Renal cortex interstitium (tissue), 15 donors: ENCODE measurements around the gene EN1. TPM values are rescaled to one million over a fixed set of nuclear protein-coding genes. Genes with fewer than 3 reads are reported as not detected.

Experiments used
- DNase-seq, 11 donors: peaks; one replicate each; pipeline ENCODE4 v3.0.0-alpha.2; 2013; ENCODE audit warnings: low read depth in 9 of 11, low spot score in 4 of 11; ENCODE audit errors: extremely low read depth in 1 of 11
- long read RNA-seq, 16 experiments: transcript quantifications; one replicate each; lab custom pipeline, GENCODE V29; 2026
- polyA plus RNA-seq, 3 donors: library from polyadenylated mRNA; unstranded; fragments of 120-200 nt; gene quantifications; one replicate each; pipeline ENCODE4 v1.2.1, GENCODE V29; 2013; ENCODE audit not compliant: insufficient read length in 3 of 3

EN1 gene
- polyA plus RNA-seq: not detected
- long read RNA-seq, donor 1: 0 reads
- long read RNA-seq, donor 2: 0 reads
- long read RNA-seq, donor 3: 0 reads
- long read RNA-seq, donor 4: 0 reads
- long read RNA-seq, donor 5: 0 reads
- long read RNA-seq, donor 6: 0 reads
- long read RNA-seq, donor 7: 0 reads
- long read RNA-seq, donor 8: 0 reads
- long read RNA-seq, donor 9: 0 reads
- long read RNA-seq, donor 10: 0 reads
- long read RNA-seq, donor 11: 0 reads
- long read RNA-seq, donor 12: 0 reads
- long read RNA-seq, donor 13: 0 reads
- long read RNA-seq, donor 14: 0 reads
- long read RNA-seq, donor 15: 0 reads
- long read RNA-seq, donor 16: 0 reads

DNA sequence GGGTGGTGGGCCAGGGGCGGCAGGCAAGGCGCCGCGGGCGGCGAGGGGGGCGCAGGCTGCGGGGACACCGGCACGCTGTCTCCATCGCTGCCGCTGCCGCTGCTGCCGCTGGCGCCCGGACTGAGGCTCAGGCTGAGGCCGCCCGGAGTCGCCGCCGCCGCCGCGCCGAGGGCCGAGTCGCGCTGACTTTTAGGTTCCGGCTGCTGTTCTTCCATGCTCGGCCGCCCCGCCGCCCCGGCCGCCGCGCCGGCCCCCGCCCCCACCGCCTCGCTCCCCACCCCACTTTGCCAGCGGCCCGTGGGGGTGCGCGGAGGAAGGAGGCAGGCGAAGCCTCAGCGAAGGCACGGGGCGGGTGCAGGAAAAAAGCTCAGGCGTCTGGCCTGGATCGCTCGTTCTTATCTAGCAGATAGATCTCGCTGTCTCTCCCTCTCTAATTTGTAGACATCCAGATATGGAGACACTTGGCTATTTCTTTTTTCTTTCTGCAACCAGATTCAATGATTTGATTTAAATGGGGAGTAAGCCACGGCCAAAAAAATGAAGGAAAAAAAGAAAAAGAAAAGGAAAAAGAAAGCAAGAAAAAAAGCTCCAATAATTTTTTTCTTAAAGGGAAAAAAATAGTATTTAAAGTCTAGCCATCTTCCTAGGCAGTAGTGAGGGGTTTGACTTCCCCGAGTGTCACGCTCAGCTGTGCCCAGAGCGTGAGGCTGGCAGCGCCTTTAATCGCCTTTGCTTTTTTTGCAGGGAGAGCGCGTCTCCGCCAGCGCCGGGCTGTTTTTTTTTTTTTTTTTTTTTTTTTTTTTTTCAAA lies at the start of gene EN1:
TSS of gene EN1 (minus strand) at position 696 of the 809 bp plus-strand sequence. CDS start at position 215, 481 bp downstream.
- DNase-seq: no peak

DNA sequence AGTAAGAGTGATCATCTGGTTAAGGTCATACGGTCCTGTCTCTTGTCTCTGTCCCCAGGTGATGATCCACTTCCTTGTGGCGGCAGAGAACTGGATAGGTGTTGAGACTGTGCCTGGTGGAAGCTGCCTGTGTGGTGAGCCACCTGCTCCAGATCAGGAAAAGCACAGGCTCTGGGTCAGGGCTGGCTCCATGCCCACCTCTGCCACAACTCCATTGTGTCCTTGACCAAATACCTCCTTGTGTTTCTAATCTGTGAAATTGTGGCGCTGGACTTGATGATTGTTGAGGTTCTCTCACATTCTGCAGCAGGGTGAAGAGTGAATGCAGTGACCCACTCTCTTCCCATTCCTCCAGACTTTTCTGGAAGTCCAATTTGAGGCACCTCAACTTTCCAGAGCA lies 45.7 kb upstream of the EN1 start:
- DNase-seq: no peak

DNA sequence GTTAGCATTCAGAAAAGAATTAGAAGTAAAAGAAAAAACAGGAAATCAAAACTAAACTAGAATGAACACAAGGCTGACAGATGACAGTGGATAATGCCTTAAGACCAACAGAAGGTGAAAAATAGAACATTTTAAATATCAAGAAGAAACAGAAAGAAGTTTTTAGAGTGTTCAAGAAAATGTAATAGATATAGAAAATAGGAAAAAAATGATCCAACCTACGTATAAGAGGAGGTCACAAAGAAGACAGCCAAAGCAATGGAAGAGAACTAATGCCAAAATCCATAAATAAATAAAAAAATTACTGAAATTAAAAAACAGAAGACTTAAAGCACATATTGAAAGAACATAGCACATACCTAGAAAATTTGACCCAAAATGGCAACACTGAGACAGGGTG lies 42.5 kb upstream of the EN1 start:
- no peak for DNase-seq

DNA sequence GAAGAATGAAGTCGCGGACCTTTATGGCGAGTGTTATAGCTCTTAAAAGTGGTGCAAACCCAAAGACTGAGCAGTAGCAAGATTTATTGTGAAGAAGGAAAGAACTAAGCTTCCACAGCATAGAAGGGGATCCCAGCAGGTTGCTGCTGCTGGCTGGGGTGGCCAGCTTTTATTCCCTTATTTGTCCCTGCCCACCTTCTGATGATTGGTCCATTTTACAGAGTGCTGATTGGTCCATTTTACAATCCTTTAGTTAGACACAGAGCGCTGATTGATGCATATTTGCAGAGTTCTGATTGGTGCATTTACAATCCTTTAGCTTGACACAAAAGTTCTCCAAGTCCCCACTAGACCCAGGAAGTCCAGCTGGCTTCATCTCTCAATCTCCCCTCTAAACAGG lies 36.3 kb upstream of the EN1 start:
- DNase-seq: no peak

DNA sequence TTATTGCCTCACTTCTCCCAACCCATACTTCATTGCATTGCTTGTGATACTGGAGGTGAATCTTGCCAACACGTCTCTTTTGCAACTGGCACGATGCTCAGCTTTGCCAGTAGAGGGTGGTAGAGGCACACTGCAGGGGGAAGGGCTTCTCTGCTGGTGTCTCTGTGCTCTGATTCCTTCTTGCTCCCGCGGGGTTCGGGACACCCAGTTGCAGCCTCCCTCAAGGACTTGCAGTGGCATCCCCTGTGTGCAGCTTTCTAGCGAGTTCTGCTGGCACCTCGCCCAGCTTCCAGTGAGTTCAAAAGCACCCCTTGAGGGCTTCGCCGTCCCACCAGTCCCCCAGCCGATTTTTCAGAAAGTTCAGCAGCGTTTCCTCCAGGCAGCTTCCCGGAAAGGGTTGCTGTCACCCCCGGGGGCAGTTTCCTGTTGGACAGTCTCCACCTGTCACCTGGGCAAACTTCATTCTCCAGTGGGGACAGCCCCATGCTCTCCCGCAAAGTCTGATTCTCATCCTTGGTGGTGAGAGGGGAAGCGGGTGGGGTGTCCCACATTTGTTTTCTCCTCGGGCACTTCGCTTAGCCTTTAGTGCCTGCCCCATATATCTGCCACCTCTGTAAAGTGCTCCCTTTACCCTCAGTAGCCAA lies 35.4 kb upstream of the EN1 start:
- peak in 5 of 11 donors; percentile 13 to 31 (median 24) for DNase-seq

DNA sequence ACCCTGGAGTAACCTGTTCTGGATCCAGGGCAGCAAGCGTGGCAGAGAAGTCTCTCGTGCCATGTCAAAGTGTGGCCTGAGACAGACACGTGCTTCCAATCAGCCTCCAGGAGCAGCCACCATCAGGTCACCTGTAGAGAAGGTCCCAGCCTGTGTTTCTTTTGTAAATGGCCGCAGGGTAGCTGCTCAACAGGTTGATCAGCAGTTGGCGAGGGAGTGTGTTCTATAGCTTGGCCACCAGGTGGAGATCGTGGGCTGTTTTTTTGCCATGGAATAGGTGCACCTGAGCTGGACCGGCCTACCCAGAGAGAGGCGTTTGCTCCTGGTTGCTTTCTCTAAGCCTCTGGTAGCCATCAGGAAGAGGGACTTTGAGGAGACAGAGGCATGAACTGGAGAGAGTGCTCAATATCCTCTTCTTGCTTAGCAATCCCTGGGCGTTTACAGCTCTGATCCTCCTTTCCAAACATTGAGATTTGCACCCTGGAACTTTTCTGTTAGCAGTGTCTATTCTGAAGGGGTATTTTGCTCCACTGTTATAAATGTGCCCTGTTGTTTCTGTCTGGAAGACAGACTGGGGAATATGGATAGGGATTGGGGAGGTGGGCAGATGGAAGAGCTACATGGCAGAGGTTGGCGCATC lies 34.2 kb upstream of the EN1 start:
- peak in 8 of 11 donors; percentile 28 to 48 (median 36) for DNase-seq

DNA sequence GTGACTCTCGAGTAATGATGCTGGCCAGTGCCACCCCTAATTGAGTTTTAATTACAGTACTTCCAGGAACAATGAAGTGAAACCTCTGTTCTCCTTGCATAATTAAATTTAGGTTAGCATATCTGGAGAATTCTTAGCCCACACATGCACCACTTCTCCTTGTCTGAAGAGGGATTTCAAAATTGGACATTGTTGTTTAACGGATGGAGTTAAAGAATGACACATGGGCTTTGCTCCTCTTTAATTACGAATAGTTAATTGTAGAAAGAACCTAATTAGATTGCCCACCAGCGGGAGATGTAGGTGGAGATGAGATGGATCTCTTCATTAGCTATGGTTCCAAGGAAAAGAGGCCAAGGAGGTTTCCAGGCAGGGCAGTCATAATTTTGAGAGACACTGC lies 33.1 kb upstream of the EN1 start:
- DNase-seq: no peak

DNA sequence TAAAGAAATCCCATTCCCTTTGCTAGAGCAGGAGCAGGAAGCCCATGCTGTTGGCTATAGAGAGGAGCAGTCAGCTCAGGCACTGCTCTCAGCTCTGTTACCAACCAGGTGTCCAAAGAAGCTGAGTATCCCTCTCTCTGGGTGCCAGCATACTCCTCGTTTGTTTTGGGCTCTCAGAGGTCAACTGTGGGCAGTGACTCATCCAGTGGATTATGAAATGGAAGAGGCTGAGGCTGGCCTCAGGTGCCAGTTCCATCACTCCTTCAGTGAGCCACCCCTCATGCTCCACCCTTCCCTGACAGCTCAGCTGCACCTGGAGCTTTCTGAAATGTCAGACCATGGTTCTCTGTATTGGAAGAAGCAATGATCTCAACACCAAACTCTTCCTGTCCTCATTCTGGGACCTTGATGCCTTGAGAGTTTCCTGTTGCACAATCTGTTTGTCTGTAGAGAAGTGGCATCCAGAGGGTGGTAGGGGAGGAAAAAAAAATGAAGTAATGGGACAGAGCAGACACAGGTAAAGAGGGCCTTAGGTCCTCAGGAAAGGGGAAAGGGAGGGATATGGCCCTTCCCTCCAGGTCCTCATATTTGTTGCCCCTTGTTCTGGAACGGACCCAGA lies 31.2 kb upstream of the EN1 start:
- no peak for DNase-seq

DNA sequence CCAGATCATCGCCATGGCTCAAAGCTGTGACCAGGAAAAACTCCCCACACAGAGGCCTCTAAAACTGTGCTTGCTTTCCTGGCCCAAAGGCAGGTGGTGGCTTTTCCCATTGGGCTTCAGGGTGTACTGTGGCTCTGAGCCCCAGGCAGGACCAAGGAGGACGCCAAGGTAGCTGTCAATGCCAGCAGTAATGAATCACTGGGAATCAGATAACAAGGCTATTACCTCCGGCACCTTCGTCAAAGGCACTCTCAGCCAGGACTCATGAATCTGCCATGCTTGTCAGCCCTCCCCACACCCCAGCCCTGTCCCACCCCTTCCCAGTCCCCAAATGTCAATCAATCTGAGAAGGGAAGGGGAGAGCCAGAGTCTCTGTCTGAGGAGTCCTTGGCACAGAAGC lies 27.9 kb upstream of the EN1 start:
- no peak for DNase-seq

DNA sequence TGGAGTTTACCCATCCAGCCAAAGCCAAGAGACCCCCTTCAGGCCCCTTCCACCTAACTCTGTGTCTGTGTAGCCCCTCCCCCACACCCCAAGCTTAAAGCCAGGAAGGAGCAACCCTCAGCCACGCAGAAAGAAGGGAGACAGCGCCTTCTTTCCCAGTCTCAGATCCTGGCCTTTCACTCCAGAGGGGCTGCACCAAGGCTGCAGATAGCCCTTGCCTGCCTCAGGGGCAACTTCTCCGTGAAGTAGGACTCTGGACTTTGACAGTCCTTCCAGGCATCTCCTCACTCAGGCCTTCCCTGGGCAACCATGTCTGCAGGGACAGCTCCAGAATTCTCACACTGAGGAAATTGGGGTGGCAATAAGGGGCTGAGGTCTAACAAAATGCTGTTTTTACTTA lies 26.9 kb upstream of the EN1 start:
- no peak for DNase-seq

DNA sequence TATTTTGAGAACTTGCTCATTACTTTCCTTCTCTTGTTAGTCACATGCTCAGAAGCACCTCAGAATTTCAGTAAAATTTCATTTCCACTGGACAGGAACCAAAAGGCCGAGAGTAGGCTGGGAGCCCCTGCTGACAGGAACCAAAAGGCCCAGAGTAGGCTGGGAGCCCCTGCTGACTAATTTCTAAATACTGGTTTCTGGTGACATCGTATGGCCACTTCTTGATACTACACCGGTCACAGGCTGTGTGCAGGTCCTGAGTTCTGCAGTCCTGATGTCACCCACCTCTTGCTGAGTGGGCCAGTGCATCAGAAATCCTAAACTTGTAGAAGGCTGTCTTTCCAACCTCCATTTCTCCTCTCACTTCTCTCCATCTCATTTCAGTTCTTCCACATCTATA lies 17.7 kb upstream of the EN1 start:
- DNase-seq: peak in 1 of 11 donors; percentile 44

DNA sequence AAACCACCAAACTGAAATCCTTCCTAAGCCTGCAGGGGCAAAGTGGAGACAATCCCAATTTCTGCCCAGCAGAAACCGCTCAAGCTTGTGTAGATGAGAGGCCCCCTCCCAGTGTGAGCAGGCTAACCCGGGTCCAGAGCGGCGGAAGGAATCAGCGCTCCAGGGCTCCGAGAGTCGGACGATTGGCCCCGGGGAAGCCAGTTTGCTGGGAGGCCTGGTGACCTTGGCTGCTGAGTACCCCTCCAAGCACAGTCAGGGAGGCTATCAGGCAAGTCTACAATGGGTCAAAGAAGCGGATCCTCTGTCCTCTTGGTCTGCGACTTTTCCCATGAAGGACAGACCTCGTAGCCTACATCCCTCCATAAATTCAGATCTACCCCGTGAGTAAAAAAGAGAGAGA lies 16.8 kb upstream of the EN1 start:
- DNase-seq: no peak

DNA sequence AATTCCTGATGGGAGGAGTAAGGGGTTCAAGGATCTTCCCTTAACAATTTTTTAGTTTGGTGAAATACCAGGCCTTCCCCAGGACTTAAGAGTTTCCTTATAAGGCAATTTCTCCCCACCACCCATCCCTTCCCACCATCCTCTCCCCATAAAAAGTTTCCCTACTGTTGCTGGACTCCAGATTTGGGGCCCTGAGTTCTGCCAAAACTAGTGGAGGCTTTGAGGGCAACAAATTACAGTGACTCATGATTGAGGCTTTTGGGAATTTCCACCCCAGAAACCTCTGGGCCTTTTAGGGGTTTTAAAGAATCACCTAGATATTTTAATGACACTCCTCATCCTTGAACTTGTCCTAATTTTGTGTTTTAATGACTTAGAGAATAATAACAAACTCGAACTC lies 14.3 kb upstream of the EN1 start:
- no peak for DNase-seq

DNA sequence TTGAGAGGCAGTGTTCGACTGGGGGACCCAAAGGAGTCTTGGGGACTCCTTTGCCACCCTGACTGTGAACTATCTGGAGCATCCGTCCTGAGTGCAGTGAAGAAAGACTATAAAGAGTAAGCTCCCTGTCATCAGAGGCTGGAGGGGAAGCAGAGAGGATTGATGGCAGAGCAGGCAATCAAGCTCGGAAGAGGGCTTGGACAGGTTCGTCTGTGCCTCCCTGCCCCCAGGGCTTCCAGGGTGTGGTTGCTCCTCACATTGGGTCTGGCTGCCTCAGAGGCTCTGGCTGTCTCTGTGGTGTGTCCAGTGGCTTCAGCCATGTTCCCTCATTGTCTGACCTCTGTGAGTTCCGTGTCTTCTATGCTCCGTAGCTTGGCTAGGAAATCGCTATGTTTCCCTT lies 13.8 kb upstream of the EN1 start:
- no peak for DNase-seq

DNA sequence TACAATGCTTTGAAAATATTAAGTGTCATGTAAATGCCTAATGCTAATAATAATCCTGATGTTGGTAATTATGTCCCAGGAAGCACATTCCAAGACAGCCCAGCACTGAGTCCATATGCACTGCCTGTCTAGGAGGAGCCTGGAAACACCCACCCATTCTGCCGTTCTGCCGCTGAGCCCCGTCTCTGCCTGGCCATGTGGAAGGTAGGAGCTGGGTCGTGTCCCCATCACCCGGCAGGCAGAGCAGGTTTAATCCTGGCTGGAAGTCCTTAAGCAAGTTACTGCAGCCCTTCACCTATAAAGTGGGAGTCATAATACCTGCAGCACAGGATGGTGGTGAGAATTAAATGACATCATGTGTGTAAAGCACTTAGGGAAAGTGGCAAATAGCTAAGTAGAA lies 13.1 kb upstream of the EN1 start:
- DNase-seq: no peak

DNA sequence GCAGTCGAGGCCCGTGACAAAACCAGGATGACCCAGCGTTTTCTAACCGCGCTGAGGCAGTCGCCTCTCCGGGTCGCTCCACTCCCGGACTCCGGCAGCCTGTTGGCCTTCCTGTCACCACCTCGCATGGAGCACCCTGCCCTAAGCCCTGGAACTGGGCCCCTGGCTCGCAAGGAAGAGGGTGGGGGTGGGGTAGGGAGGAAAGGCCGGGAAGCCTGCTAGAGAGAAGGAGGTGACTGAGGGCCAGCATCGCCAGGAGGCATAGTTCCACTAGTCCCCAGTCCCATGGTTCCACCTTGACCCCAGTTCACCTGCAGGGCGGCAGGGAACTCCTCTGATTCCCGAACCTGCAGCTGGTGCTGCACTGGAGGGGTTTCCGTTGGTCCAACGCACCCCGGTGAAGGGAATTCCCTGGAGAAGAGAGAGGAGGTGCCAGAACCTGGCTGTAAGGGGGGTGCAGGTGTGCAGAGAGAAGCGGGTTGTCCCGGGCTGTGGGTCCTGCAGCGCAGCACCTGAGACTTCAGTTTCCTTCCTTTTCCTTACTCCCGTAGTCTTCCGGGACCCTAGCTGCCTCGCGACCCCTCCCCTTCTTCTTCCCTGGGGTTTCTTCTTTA lies 11.8 kb upstream of the EN1 start:
- DNase-seq: no peak

DNA sequence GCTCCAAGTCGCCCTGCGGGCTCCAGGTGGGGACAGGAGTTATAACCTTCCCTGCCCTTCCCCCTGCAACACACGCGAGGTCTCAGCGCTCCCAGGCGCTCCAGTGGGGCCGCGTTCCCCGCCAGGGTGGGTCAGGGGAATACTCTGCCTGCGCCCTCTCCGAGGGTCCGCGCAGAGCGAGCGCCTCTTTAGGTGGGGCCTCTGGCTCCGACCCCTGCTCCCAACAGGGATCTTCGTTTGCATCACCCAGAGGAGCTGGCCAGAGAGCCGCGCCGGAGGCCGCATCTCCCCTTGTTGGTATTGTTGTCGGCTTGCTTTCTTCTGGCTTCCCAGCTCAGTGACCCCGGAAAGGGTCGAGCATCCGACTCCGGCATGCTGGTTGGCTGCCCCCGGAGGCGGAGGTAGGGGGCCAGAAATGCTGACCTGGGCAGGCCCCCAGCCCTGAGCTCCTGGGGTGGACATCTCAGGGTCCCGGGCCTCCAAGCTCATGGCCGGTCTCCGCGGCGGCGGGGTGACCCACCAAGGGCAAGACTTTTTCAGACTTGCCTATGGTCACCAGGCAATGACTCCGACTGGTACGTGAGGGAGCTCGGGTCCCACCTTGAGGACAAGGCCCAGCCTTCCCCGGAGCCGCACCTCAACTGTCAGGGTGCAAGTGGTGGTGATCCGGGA lies 11.2 kb upstream of the EN1 start:
- DNase-seq: no peak
